ENCODE measurements around the gene UBL3.
A peak's percentile ranks its signal among the peaks of the same experiment; 100 is the strongest.

UBL3 gene

GRCh38 chr13:29847501-29847983 is 2.9 kb downstream of the UBL3 start:
- Histone ChIP-seq H3K9ac (ENCODE audit: low read depth in 1 of 2, low read length in 2 of 2) (peak overlapping the region; percentile 61 to 67), H3K36me3 (ENCODE audit: control insufficient read depth in 2 of 2, insufficient read depth in 2 of 2, low read length in 2 of 2) (no peaks in the 10 kb centered on the region), H3K4me3 (ENCODE audit: low read length in 2 of 2) (peak overlapping the region; percentile 68 to 79), H3K27me3 (ENCODE audit: control insufficient read depth in 2 of 2, insufficient read depth in 2 of 2, low read length in 2 of 2) (no peaks in the 10 kb centered on the region), H3K9me3 (ENCODE audit: control insufficient read depth in 2 of 2, low read length in 2 of 2) (no peaks in the 10 kb centered on the region), H3K27ac (ENCODE audit: low read depth in 2 of 2, low read length in 2 of 2) (peak overlapping the region; percentile 64 to 80), H3K4me1 (ENCODE audit: control insufficient read depth in 2 of 2, insufficient read depth in 2 of 2, low read length in 2 of 2) (peaks cover 10 to 11% of the 10 kb centered on the region in 2 donors)

GRCh38 chr13:29846475-29847256 is 3.8 kb downstream of the UBL3 start:
- peak overlapping the region; percentile 68 to 79 for H3K4me3 ChIP-seq (ENCODE audit: low read length in 2 of 2)
- H3K27ac ChIP-seq (ENCODE audit: low read depth in 2 of 2, low read length in 2 of 2): peak overlapping the region in 1 of 2 donors; percentile 2
- no peaks in the 10 kb centered on the region for H3K36me3 ChIP-seq (ENCODE audit: control insufficient read depth in 2 of 2, insufficient read depth in 2 of 2, low read length in 2 of 2)
- peaks cover 10 to 11% of the 10 kb centered on the region in 2 donors for H3K4me1 ChIP-seq (ENCODE audit: control insufficient read depth in 2 of 2, insufficient read depth in 2 of 2, low read length in 2 of 2)
- H3K9me3 ChIP-seq (ENCODE audit: control insufficient read depth in 2 of 2, low read length in 2 of 2): no peaks in the 10 kb centered on the region
- no peaks in the 10 kb centered on the region for H3K27me3 ChIP-seq (ENCODE audit: control insufficient read depth in 2 of 2, insufficient read depth in 2 of 2, low read length in 2 of 2)
- peak overlapping the region; percentile 9 to 67 for H3K9ac ChIP-seq (ENCODE audit: low read depth in 1 of 2, low read length in 2 of 2)

GRCh38 chr13:29845440-29846056 is 4.9 kb downstream of the UBL3 start:
- Histone ChIP-seq H3K27ac (ENCODE audit: low read depth in 2 of 2, low read length in 2 of 2) (no peak overlapping the region), H3K9ac (ENCODE audit: low read depth in 1 of 2, low read length in 2 of 2) (no peak overlapping the region)

GRCh38 chr13:29844441-29844840 is 6.0 kb downstream of the UBL3 start:
- Histone ChIP-seq H3K9me3 (ENCODE audit: control insufficient read depth in 2 of 2, low read length in 2 of 2) (no peaks in the 10 kb centered on the region), H3K27ac (ENCODE audit: low read depth in 2 of 2, low read length in 2 of 2) (no peak overlapping the region), H3K27me3 (ENCODE audit: control insufficient read depth in 2 of 2, insufficient read depth in 2 of 2, low read length in 2 of 2) (no peaks in the 10 kb centered on the region), H3K36me3 (ENCODE audit: control insufficient read depth in 2 of 2, insufficient read depth in 2 of 2, low read length in 2 of 2) (no peaks in the 10 kb centered on the region), H3K4me1 (ENCODE audit: control insufficient read depth in 2 of 2, insufficient read depth in 2 of 2, low read length in 2 of 2) (peaks cover 6 to 11% of the 10 kb centered on the region in 2 donors), H3K4me3 (ENCODE audit: low read length in 2 of 2) (no peak overlapping the region), H3K9ac (ENCODE audit: low read depth in 1 of 2, low read length in 2 of 2) (no peak overlapping the region)

More at GRCh38 chr13:29845440-29846056, 4.9 kb downstream of the UBL3 start:
- peaks cover 6 to 11% of the 10 kb centered on the region in 2 donors for H3K4me1 ChIP-seq (ENCODE audit: control insufficient read depth in 2 of 2, insufficient read depth in 2 of 2, low read length in 2 of 2)
- H3K36me3 ChIP-seq (ENCODE audit: control insufficient read depth in 2 of 2, insufficient read depth in 2 of 2, low read length in 2 of 2): no peaks in the 10 kb centered on the region
- H3K9me3 ChIP-seq (ENCODE audit: control insufficient read depth in 2 of 2, low read length in 2 of 2): no peaks in the 10 kb centered on the region
- no peaks in the 10 kb centered on the region for H3K27me3 ChIP-seq (ENCODE audit: control insufficient read depth in 2 of 2, insufficient read depth in 2 of 2, low read length in 2 of 2)
- H3K4me3 ChIP-seq (ENCODE audit: low read length in 2 of 2): peak overlapping the region in 1 of 2 donors; percentile 5

- Histone ChIP-seq H3K9ac (ENCODE audit: low read depth in 1 of 2, low read length in 2 of 2) (no peak overlapping the region), H3K27ac (ENCODE audit: low read depth in 2 of 2, low read length in 2 of 2) (no peak overlapping the region), H3K4me3 (ENCODE audit: low read length in 2 of 2) (no peak overlapping the region), H3K36me3 (ENCODE audit: control insufficient read depth in 2 of 2, insufficient read depth in 2 of 2, low read length in 2 of 2) (no peaks in the 10 kb centered on the region), H3K4me1 (ENCODE audit: control insufficient read depth in 2 of 2, insufficient read depth in 2 of 2, low read length in 2 of 2) (no peaks in the 10 kb centered on the region), H3K9me3 (ENCODE audit: control insufficient read depth in 2 of 2, low read length in 2 of 2) (no peaks in the 10 kb centered on the region), H3K27me3 (ENCODE audit: control insufficient read depth in 2 of 2, insufficient read depth in 2 of 2, low read length in 2 of 2) (no peaks in the 10 kb centered on the region)
Measured at GRCh38 chr13:29840585-29840984, 9.8 kb downstream of the UBL3 start.

GRCh38 chr13:29835280-29836061 is 14.9 kb downstream of the UBL3 start:
- Histone ChIP-seq H3K4me3 (ENCODE audit: low read length in 2 of 2) (no peak overlapping the region), H3K27me3 (ENCODE audit: control insufficient read depth in 2 of 2, insufficient read depth in 2 of 2, low read length in 2 of 2) (no peaks in the 10 kb centered on the region), H3K9me3 (ENCODE audit: control insufficient read depth in 2 of 2, low read length in 2 of 2) (no peaks in the 10 kb centered on the region), H3K9ac (ENCODE audit: low read depth in 1 of 2, low read length in 2 of 2) (no peak overlapping the region), H3K27ac (ENCODE audit: low read depth in 2 of 2, low read length in 2 of 2) (no peak overlapping the region), H3K36me3 (ENCODE audit: control insufficient read depth in 2 of 2, insufficient read depth in 2 of 2, low read length in 2 of 2) (no peaks in the 10 kb centered on the region), H3K4me1 (ENCODE audit: control insufficient read depth in 2 of 2, insufficient read depth in 2 of 2, low read length in 2 of 2) (no peaks in the 10 kb centered on the region)

- no peaks in the 10 kb centered on the region for H3K4me1 ChIP-seq (ENCODE audit: control insufficient read depth in 2 of 2, insufficient read depth in 2 of 2, low read length in 2 of 2)
- no peak overlapping the region for H3K4me3 ChIP-seq (ENCODE audit: low read length in 2 of 2)
- no peaks in the 10 kb centered on the region for H3K36me3 ChIP-seq (ENCODE audit: control insufficient read depth in 2 of 2, insufficient read depth in 2 of 2, low read length in 2 of 2)
- H3K9ac ChIP-seq (ENCODE audit: low read depth in 1 of 2, low read length in 2 of 2): no peak overlapping the region
- H3K27ac ChIP-seq (ENCODE audit: low read depth in 2 of 2, low read length in 2 of 2): no peak overlapping the region
- no peaks in the 10 kb centered on the region for H3K9me3 ChIP-seq (ENCODE audit: control insufficient read depth in 2 of 2, low read length in 2 of 2)
- H3K27me3 ChIP-seq (ENCODE audit: control insufficient read depth in 2 of 2, insufficient read depth in 2 of 2, low read length in 2 of 2): no peaks in the 10 kb centered on the region
Measured at GRCh38 chr13:29832761-29833298, 17.6 kb downstream of the UBL3 start.

GRCh38 chr13:29830000-29830399 is 20.4 kb downstream of the UBL3 start:
- H3K9me3 ChIP-seq (ENCODE audit: control insufficient read depth in 2 of 2, low read length in 2 of 2): no peaks in the 10 kb centered on the region
- no peak overlapping the region for H3K4me3 ChIP-seq (ENCODE audit: low read length in 2 of 2)
- H3K9ac ChIP-seq (ENCODE audit: low read depth in 1 of 2, low read length in 2 of 2): no peak overlapping the region
- H3K27me3 ChIP-seq (ENCODE audit: control insufficient read depth in 2 of 2, insufficient read depth in 2 of 2, low read length in 2 of 2): no peaks in the 10 kb centered on the region
- H3K36me3 ChIP-seq (ENCODE audit: control insufficient read depth in 2 of 2, insufficient read depth in 2 of 2, low read length in 2 of 2): no peaks in the 10 kb centered on the region
- no peaks in the 10 kb centered on the region for H3K4me1 ChIP-seq (ENCODE audit: control insufficient read depth in 2 of 2, insufficient read depth in 2 of 2, low read length in 2 of 2)
- H3K27ac ChIP-seq (ENCODE audit: low read depth in 2 of 2, low read length in 2 of 2): no peak overlapping the region

GRCh38 chr13:29819143-29819542 is 31.3 kb downstream of the UBL3 start:
- Histone ChIP-seq H3K9ac (ENCODE audit: low read depth in 1 of 2, low read length in 2 of 2) (no peak overlapping the region), H3K27ac (ENCODE audit: low read depth in 2 of 2, low read length in 2 of 2) (no peak overlapping the region), H3K27me3 (ENCODE audit: control insufficient read depth in 2 of 2, insufficient read depth in 2 of 2, low read length in 2 of 2) (no peaks in the 10 kb centered on the region), H3K4me1 (ENCODE audit: control insufficient read depth in 2 of 2, insufficient read depth in 2 of 2, low read length in 2 of 2) (peaks cover 0 to 3% of the 10 kb centered on the region in 2 donors), H3K9me3 (ENCODE audit: control insufficient read depth in 2 of 2, low read length in 2 of 2) (no peaks in the 10 kb centered on the region), H3K4me3 (ENCODE audit: low read length in 2 of 2) (no peak overlapping the region), H3K36me3 (ENCODE audit: control insufficient read depth in 2 of 2, insufficient read depth in 2 of 2, low read length in 2 of 2) (no peaks in the 10 kb centered on the region)

Measured in mucosa of rectum (tissue), 2 donors.